PC-3 (cell line): ENCODE data around the gene LAMB4. TPM values are rescaled to one million over a fixed set of nuclear protein-coding genes. Genes with fewer than 3 reads are reported as not detected.

Experiments
- ATAC-seq: fragments of 200-7000 bp; cut with Tn5 transposase; 2 replicates; pipeline ENCODE4 v1.9.1; 2020; ENCODE audit warnings: mild to moderate bottlenecking, moderate library complexity
- BruUV-seq: library from RNA; stranded (reverse); fragments of 400-500 nt; replicated peaks from 2 replicates; lab custom pipeline; 2021; lab: Mats Ljungman, UMichigan
- CTCF ChIA-PET: fragments of 300-600 bp; sonication (Branson Sonifier 250); formaldehyde crosslinking; loops from one replicate; lab custom pipeline; 2022; ENCODE audit warnings: antibody characterized with exemption; lab: Charles Lee
- POLR2A ChIA-PET: fragments of 300-600 bp; sonication (Branson Sonifier 250); formaldehyde crosslinking; loops from one replicate; lab custom pipeline; 2022; ENCODE audit warnings: antibody characterized with exemption; ENCODE audit not compliant: unreplicated experiment; lab: Charles Lee
- DNase-seq: peaks from one replicate; pipeline ENCODE4 v3.0.0-alpha.2; 2015
- H2AFZ ChIP-seq: fragments of 300-600 bp; sonication (generic); 2 replicates; pipeline ENCODE4 v1.6.0; 2016; ENCODE audit warnings: antibody characterized with exemption, low read length
- H3F3A ChIP-seq: fragments of 300-600 bp; sonication (generic); one replicate; pipeline ENCODE4 v1.6.0; 2017; ENCODE audit warnings: antibody characterized with exemption, low read length, control low read depth, mild to moderate bottlenecking; ENCODE audit not compliant: unreplicated experiment
- H3K27ac ChIP-seq: fragments of 300-600 bp; sonication (generic); 2 replicates; pipeline ENCODE4 v1.5.1; 2016; ENCODE audit warnings: mild to moderate bottlenecking, low read length
- H3K27me3 ChIP-seq: fragments of 300-600 bp; sonication (generic); 2 replicates; pipeline ENCODE4 v1.6.1; 2016; ENCODE audit warnings: low read length, mixed read lengths
- H3K36me3 ChIP-seq: fragments of 300-600 bp; sonication (generic); 2 replicates; pipeline ENCODE4 v1.6.1; 2016; ENCODE audit warnings: low read depth, mixed run types, low read length, mixed read lengths
- H3K4me1 ChIP-seq: fragments of 300-600 bp; sonication (generic); 2 replicates; pipeline ENCODE4 v1.5.1; 2016; ENCODE audit warnings: low read length; ENCODE audit not compliant: insufficient read depth
- H3K4me2 ChIP-seq: fragments of 300-600 bp; sonication (generic); 2 replicates; pipeline ENCODE4 v1.6.0; 2016; ENCODE audit warnings: low read length
- H3K4me3 ChIP-seq: fragments of 300-600 bp; sonication (generic); 2 replicates; pipeline ENCODE4 v1.5.1; 2016; ENCODE audit warnings: mild to moderate bottlenecking, low read length, mixed read lengths
- H3K79me2 ChIP-seq: fragments of 300-600 bp; sonication (generic); 2 replicates; pipeline ENCODE4 v1.6.1; 2017; ENCODE audit warnings: low read length, mixed read lengths
- H3K9ac ChIP-seq: fragments of 300-600 bp; sonication (generic); 2 replicates; pipeline ENCODE4 v1.6.0; 2016; ENCODE audit warnings: mild to moderate bottlenecking, low read length
- H3K9me2 ChIP-seq: fragments of 300-600 bp; sonication (generic); replicated peaks from 2 replicates; pipeline ENCODE4 v1.6.1; 2016; ENCODE audit warnings: mixed run types, low read length, mixed read lengths
- H3K9me3 ChIP-seq: fragments of 300-600 bp; sonication (generic); 2 replicates; pipeline ENCODE4 v1.6.1; 2016; ENCODE audit warnings: low read length, mixed read lengths
- H4K20me1 ChIP-seq: fragments of 300-600 bp; sonication (generic); 2 replicates; pipeline ENCODE4 v1.6.1; 2016; ENCODE audit warnings: low read length, mixed read lengths
- CTCF ChIP-seq: fragments of 300-600 bp; sonication (generic); conservative IDR thresholded peaks from 2 replicates; pipeline ENCODE4 v1.5.1; 2017; ENCODE audit warnings: antibody characterized with exemption, low read depth, mild to moderate bottlenecking, low read length
- EZH2 ChIP-seq: fragments of 300-600 bp; sonication (generic); IDR thresholded peaks from one replicate; pipeline ENCODE4 v1.6.1; 2017; ENCODE audit warnings: antibody characterized with exemption, mild to moderate bottlenecking, low read length; ENCODE audit not compliant: unreplicated experiment
- EZH2phosphoT487 ChIP-seq: fragments of 300-600 bp; sonication (generic); IDR thresholded peaks from 2 replicates; pipeline ENCODE4 v1.6.1; 2018; ENCODE audit warnings: mild to moderate bottlenecking, antibody characterized with exemption, low read length, borderline replicate concordance
- intact Hi-C: fragments of 100-400 bp; cut with micrococcal nuclease; formaldehyde crosslinking; loops from 2 replicates; pipeline ENCODE4 v1.9.0; 2023
- total RNA-seq: library from RNA; depleted of rRNA; stranded (reverse); fragments of >200 nt; gene quantifications from 2 replicates; pipeline ENCODE4 v1.2.3, GENCODE V29; 2014

LAMB4 gene
- total RNA-seq, 1 experiment from 2014 or later, result 0.04 TPM

- TF ChIP-seq CTCF, result no peak
- no peak for TF ChIP-seq EZH2phosphoT487
- no peak for TF ChIP-seq EZH2
- DNase-seq, result no peak
- Histone ChIP-seq H3K4me3 (no peak overlapping the region), H3K9ac (no peak overlapping the region), H3F3A (no peaks in the 10 kb centered on the region), H3K36me3 (no peaks in the 10 kb centered on the region), H3K4me2 (no peak overlapping the region), H3K9me3 (no peaks in the 10 kb centered on the region), H2AFZ (no peak overlapping the region), H3K27me3 (no peaks in the 10 kb centered on the region), H3K79me2 (no peaks in the 10 kb centered on the region), H4K20me1 (no peaks in the 10 kb centered on the region), H3K4me1 (peaks cover 6% of the 10 kb centered on the region), H3K9me2 (no peaks in the 10 kb centered on the region), H3K27ac (no peak overlapping the region)
- POLR2A ChIA-PET, result interaction anchor here (0.7 kb wide), 1 partner anchor 14 kb away, joined by 3 read pairs; no protein-coding TSS in a partner anchor
- intact Hi-C loops, result loop anchor here (5.0 kb wide), 1 partner anchor 51 kb away; no protein-coding TSS in a partner anchor
- CTCF ChIA-PET, result no interaction called here
- ATAC-seq, result no peak
- BruUV-seq, result no TSS peak
Observed at GRCh38 chr7:108067844-108068243, 62.3 kb downstream of the LAMB4 start.

- no peak overlapping the region for H3K27ac ChIP-seq
- no peaks in the 10 kb centered on the region for H3F3A ChIP-seq
- POLR2A ChIA-PET, result no interaction called here
- H4K20me1 ChIP-seq, result no peaks in the 10 kb centered on the region
- no TSS peak for BruUV-seq
- no peaks in the 10 kb centered on the region for H3K9me3 ChIP-seq
- ATAC-seq (peak; percentile 84), DNase-seq (peak; percentile 52)
- peaks cover 6% of the 10 kb centered on the region for H3K4me1 ChIP-seq
- TF ChIP-seq CTCF (no peak), EZH2 (no peak), EZH2phosphoT487 (no peak)
- intact Hi-C loops, result loop anchor here (5.0 kb wide), 1 partner anchor 49 kb away; no protein-coding TSS in a partner anchor
- H3K9me2 ChIP-seq, result no peaks in the 10 kb centered on the region
- CTCF ChIA-PET, result no interaction called here
- H3K4me3 ChIP-seq, result no peak overlapping the region
- no peak overlapping the region for H3K4me2 ChIP-seq
- H3K27me3 ChIP-seq, result no peaks in the 10 kb centered on the region
- H3K36me3 ChIP-seq, result no peaks in the 10 kb centered on the region
- no peaks in the 10 kb centered on the region for H3K79me2 ChIP-seq
- H3K9ac ChIP-seq, result no peak overlapping the region
- H2AFZ ChIP-seq, result peak overlapping the region; percentile 35; the same call in 1 of the 2 replicates
Observed at GRCh38 chr7:108066486-108066885, 63.7 kb downstream of the LAMB4 start.

- no peak overlapping the region for H3K4me2 ChIP-seq
- no peak overlapping the region for H3K27ac ChIP-seq
- H3F3A ChIP-seq, result no peaks in the 10 kb centered on the region
- no peaks in the 10 kb centered on the region for H3K9me2 ChIP-seq
- H2AFZ ChIP-seq, result no peak overlapping the region
- ATAC-seq (peak; percentile 44), DNase-seq (peak; percentile 25)
- H3K4me3 ChIP-seq, result no peak overlapping the region
- ChIA-PET CTCF (no interaction called here), POLR2A (no interaction called here)
- BruUV-seq, result no TSS peak
- TF ChIP-seq CTCF, result no peak
- TF ChIP-seq EZH2phosphoT487, result no peak
- TF ChIP-seq EZH2, result no peak
- peaks cover 6% of the 10 kb centered on the region for H3K4me1 ChIP-seq
- intact Hi-C loops, result no loop called here
- no peaks in the 10 kb centered on the region for H3K9me3 ChIP-seq
- H4K20me1 ChIP-seq, result no peaks in the 10 kb centered on the region
- no peaks in the 10 kb centered on the region for H3K79me2 ChIP-seq
- no peaks in the 10 kb centered on the region for H3K27me3 ChIP-seq
- H3K36me3 ChIP-seq, result no peaks in the 10 kb centered on the region
- no peak overlapping the region for H3K9ac ChIP-seq
Observed at GRCh38 chr7:108063520-108063933, 66.6 kb downstream of the LAMB4 start.
